Measurements from ENCODE around the gene FXYD5. TPM values are rescaled to one million over a fixed set of nuclear protein-coding genes. Genes with fewer than 3 reads are reported as not detected.

The FXYD5 gene, protein sequence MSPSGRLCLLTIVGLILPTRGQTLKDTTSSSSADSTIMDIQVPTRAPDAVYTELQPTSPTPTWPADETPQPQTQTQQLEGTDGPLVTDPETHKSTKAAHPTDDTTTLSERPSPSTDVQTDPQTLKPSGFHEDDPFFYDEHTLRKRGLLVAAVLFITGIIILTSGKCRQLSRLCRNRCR
- 29.7 and 48.7 TPM in 2 replicates for total RNA-seq

DNA sequence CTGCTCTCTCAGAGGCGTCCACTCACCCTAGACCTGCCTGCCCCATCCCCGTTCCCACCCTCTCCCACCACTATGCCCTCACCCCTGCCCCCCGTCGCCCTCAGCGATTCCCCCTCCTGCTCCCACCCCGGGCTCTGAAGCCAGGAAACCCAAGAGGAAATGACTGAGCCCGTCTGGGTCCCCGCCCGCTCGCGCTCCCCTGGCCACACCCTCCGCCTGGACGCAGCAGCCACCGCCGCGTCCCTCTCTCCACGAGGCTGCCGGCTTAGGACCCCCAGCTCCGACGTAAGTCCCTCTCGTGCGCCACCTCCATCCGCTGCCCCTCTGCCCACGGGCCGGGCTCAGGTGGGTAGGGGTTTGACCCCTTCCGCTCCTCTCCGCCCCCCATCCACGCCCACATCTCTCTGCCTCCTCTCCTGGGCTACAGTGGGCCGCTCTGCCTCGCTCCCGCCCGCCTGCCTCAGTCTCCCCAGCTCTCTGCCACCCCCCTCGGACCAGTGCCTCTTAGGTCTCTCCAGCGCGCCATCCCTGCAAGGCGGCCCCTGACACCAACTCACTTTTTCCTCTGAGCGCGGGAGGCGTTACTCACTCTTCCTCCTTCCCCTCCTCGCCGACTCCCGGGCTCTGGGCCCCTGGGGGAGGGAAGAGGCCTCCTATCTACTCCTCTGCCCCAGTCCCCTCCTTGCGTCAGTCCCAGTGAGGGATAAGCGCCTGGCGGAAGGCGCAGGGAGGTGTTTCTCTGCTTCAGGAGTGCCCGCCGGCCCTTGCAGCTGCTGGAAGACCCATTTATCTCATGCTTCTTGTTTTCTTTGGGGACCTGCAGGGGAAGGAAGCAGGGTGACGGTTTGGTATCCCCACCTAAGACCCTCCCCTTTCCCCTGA, at the start of gene FXYD5:
Gene FXYD5 (plus strand): TSS at position 211 of the 882 bp plus-strand sequence. CDS start 816 bp downstream, outside the sequence.

DNA sequence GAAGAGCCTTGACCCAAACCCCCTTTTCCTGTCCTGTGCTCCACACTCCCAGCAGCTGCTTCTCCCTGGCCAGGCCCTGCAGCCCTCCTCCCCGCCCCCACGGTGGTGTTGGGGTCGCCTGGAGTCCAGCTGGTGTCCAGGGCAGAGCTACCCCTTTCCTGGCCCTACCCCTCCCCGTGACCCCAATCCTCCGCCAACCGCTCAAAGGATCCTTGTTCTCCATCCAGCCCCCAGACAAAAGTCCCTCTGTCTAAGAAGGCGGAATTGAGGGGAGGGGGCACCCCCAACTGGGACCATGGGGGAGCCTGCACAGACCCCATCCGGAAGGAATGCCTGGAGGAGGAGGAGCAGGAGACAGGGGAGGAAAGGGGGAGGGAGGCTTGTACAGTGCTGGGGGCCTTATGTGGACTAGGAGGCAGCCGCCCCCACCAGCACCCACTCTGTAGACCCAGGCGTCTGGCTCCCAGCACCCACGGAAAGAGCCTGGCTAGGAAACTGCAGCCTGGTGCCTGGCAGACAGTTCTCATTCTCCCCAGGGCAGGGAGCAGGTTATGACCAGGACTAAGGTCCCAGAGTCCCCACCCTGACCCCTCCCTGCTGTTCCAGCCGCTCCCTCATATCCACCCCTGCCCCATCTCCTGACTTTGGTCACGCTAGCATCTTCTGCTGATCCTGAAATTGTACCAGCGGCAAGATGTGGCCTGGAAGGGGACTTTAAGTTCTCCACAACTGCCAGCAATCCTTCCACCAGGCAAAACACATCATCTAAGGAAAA, 39.2 kb upstream of the FXYD5 start, which contains the start of gene FXYD3:
Gene FXYD3 (plus strand): TSS at position 647 of the 775 bp plus-strand sequence. CDS start 3,554 bp downstream, outside the sequence.

DNA sequence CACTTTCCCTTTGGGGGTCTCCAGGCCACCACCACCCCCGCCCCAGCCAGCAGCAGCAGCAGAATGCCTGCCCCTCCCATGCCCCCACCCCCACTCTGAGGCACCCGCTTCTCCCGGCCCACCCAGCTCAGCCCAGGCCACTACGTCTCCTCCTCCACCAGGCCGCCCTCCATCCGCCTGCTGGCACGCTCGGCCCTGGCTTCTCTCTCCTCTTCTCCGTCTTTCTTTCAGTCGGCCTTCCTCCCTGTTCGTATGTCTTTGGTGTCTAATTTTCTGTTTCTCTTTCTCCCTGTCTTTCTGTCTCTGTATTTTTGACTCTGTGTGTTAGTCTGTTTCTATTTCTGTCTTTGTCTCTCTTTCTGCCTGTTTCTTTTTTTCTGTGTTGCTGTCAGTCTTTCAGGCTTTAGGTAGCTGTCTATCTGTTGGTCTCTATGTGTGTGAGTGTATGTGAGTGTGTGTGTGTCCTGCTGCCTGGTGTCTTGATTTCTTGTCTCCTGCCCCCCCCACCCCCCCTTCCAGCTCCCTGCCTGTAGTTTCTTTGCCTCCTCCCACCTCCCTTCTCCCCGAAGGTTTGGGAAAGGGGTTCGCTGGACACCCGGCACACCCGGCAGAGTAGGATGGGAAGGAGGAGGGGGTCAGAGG, 19.8 kb upstream of the FXYD5 start, which contains the start of gene LGI4:
Gene LGI4 (minus strand): TSS at position 459 of the 642 bp plus-strand sequence. CDS start 379 bp downstream, at position 80.

DNA sequence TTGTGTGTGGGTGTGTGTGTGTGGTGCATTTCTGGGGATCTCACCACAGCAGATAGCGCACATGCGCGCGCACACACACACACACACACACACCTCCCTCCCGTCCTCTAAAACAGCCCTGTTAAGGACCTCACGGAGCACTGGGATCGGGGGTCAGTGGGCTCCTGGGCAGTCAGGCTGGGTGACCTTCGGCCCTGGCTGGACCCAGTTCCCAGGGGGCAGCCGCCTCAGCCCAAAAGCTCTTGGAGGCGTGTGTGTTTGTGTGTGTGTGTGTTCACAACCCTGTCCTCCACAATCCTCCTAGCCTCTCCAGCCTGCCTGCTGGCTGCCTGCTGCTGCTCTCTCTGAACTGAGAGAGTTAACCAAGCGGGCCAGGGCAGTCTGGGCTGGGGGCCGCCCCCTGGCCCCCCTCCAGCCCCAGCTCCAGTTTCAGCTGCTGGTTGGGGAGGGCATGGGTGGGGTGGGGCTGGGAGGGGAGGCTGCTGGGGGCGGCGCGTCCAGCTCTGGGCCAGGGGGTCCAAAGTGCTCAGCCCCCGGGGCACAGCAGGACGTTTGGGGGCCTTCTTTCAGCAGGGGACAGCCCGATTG, 16.1 kb upstream of the FXYD5 start, which contains the start of gene FXYD1:
Gene FXYD1 (plus strand): TSS at position 520 of the 588 bp plus-strand sequence. CDS start 1,256 bp downstream, outside the sequence.

DNA sequence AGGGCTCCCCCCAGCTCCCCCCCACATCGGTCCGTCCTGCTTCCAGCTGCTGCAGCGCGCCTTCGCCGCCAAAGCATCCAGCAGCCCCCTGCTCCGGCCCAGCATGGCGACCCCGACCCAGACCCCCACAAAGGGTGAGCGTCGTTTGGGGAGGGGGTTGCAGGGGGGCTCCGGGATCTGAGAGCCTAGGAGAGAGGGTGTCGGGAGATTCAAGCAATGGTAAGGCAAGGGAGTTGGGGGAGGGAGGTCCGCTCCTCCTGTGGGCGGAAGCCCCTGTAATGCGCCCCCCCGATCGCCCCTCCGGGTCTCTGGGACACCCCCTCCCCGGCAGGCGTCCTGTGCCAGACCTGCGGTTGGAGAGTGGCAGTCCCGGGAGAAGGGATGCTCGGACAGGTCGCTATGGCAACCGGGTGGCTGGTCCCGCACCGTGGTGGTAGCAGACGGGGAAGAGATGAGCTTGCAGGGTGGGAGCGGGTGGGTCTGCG, 11.3 kb upstream of the FXYD5 start, which contains the start of gene FXYD7:
Gene FXYD7 (plus strand): TSS at position 25 of the 485 bp plus-strand sequence. CDS start 79 bp downstream, at position 104.

Other genes starting within 250 kb of the FXYD5 start
- gene ZNF30, start 227.8 kb upstream of the FXYD5 start, total RNA-seq: 1.8 and 2.8 TPM in 2 replicates
- gene ZNF792, start 190.5 kb upstream of the FXYD5 start, total RNA-seq: 5.4 and 6.7 TPM in 2 replicates
- 31.7 and 46.6 TPM in 2 replicates for gene GRAMD1A, start 154.4 kb upstream of the FXYD5 start, total RNA-seq
- 10.6 and 15.9 TPM in 2 replicates for gene SCN1B, start 124.3 kb upstream of the FXYD5 start, total RNA-seq
- gene HPN, start 113.0 kb upstream of the FXYD5 start, total RNA-seq: 0.07 TPM in 1 of 2 replicates, not detected in the other
- not detected in 2 replicates for gene FXYD3, start 38.9 kb upstream of the FXYD5 start, total RNA-seq
- 0.59 and 1.5 TPM in 2 replicates for gene LGI4, start 19.7 kb upstream of the FXYD5 start, total RNA-seq
- gene FXYD1, start 15.9 kb upstream of the FXYD5 start, total RNA-seq: 4.2 TPM in 2 replicates
- not detected in 2 replicates for gene FXYD7, start 11.5 kb upstream of the FXYD5 start, total RNA-seq
- not detected in 2 replicates for gene FAM187B, start 74.0 kb downstream of the FXYD5 start, total RNA-seq
- gene LSR, start 94.3 kb downstream of the FXYD5 start, total RNA-seq: 0.20 and 0.33 TPM in 2 replicates
- 80.5 and 94.7 TPM in 2 replicates for gene USF2, start 114.2 kb downstream of the FXYD5 start, total RNA-seq
- gene HAMP, start 127.8 kb downstream of the FXYD5 start, total RNA-seq: 0.07 TPM in 1 of 2 replicates, not detected in the other
- gene MAG, start 137.4 kb downstream of the FXYD5 start, total RNA-seq: not detected in 2 replicates
- gene CD22, start 174.5 kb downstream of the FXYD5 start, total RNA-seq: 0.40 and 0.78 TPM in 2 replicates
- not detected in 2 replicates for gene FFAR1, start 193.2 kb downstream of the FXYD5 start, total RNA-seq
- not detected in 2 replicates for gene FFAR3, start 203.7 kb downstream of the FXYD5 start, total RNA-seq
- gene GPR42, start 216.3 kb downstream of the FXYD5 start, total RNA-seq: 0.07 TPM in 1 of 2 replicates, not detected in the other